ENCODE data around the gene NUDT16.

Gene NUDT16

DNA sequence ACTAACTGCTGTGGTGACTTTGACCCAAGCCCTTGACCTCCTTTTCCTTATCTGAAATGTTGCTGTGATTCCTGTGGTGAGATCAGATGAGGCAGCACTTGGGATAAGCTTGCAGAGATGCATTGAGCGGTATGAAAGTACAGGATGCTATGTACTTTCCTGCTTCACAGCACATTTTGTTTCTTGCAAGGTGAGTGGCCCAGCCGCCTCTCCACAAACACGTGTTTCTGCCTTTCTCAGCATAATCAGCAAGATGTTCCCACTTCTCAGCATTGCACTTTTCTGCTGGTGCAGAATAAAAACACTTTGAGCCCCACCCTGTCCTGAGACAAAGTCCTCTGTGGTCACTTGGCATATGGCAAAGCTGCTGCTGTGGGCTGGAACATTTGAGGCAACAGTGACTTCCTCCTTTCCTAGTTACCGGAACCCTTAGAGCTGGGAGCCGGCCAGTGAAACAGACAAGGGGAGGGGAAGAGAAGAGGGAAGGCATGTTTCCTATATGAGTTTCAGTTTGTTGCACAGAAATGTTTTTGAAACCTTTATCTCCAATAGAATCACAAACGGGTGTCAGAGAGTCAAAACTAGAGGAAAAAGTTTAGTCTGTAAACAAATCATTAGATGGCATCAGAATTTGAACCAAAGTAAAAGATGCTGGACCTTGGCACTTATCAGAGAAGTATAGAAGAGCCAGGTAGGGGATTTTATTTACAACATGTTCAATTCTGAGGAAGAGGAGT lies 5.0 kb downstream of the NUDT16 start:
- FAIRE-seq: no peak

- FAIRE-seq: no peak
These were observed 6.4 kb downstream of the NUDT16 start for GRCh38 chr3:131387796-131388489.

- FAIRE-seq: no peak
These were observed 6.9 kb downstream of the NUDT16 start for GRCh38 chr3:131388490-131388799.

DNA sequence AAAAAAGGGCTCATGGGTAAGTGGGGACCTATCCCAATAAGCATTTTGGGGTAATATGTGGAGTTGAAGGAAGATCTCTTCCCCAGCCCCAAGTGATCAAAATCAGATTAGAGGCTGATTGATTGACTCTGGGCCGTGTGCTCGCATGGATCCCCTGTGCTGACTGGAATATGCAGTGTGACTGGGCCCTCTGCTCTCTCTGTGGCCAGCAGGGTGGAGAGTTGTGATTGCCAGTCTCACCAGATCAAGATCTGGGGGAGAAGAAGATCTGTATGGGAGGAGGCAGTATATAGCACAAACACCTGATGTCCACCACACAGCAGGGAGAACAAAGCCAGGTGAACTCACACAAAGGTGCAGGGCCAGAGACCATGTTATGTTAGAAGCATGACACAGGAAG lies 8.8 kb downstream of the NUDT16 start:
- FAIRE-seq: no peak

DNA sequence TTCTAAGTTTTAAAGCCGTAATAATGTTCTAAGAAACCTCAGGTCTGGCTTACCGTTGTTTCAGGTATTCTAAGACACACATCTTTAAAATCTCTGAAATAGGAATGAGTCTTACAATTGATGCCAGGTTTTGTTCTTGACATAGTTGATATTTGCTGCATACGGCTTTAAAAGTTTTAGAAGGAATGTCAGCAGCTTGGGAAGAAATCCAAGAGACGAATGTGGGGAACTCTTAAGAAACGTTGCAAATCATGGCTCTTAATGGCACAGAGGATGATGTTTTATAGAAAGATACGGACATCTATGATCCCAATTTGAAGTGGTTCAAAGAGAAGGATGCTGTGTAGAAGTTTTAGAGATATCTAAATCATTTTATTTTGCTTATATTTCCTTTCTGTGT lies 11.5 kb downstream of the NUDT16 start:
- FAIRE-seq: no peak

DNA sequence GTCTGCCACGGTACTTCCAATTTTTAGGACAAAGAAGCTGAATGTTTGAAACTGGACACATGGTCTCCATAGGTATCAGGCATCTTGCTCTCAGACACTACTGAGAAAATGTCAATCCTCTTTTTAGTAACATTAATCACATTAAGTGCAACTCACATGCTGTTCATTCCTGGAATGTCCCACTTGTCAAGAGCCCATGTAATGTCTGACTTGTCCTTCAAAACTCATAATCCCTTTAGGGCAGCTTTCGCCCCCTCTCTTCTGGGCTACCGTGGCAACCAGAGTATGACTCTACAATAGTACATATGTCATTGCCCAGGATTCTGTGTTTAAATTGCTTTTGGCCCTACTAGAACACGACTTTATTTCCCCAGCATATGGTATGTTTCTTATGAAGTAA lies 12.3 kb downstream of the NUDT16 start:
- no peak for FAIRE-seq

GRCh38 chr3:131394400-131394799 lies 12.8 kb downstream of the NUDT16 start:
- no peak for FAIRE-seq

DNA sequence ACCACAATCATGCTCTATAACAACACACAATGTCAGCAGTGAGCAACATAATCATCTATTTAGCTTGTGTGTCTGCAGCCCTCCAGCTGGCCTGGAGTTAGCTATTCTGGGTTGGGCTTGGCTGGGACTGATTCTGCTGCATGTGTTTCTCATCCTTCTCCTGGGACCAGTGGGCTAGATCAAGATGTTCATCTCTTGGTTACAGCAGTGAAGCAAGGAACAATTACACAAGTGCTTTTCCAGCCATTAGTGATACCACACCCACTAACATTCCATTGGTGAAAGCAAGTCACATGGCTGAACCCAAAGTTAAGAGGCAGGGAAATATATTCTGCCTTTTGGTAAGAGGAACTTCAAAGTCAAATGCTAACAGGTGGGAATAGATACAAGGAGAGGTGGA lies 14.6 kb downstream of the NUDT16 start:
- no peak for FAIRE-seq

DNA sequence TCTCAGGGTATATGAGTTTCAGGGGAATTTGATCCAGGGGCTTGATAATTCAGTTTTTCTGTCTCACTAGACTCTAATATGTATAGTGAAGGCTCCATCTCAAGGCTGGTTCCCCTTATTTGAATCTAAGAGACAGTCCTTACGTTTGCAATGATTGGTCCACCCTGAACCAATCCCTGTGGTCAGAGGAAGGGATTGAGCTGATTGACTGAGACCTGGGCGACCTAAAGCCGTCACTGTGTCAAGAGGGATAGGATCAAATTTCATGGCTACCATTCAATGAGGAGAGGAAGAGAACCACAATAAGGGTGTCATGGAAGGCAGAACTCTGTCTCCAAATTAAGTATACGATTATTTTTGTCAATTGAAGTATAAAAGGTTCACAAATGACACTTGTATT lies 16.3 kb downstream of the NUDT16 start:
- no peak for FAIRE-seq

DNA sequence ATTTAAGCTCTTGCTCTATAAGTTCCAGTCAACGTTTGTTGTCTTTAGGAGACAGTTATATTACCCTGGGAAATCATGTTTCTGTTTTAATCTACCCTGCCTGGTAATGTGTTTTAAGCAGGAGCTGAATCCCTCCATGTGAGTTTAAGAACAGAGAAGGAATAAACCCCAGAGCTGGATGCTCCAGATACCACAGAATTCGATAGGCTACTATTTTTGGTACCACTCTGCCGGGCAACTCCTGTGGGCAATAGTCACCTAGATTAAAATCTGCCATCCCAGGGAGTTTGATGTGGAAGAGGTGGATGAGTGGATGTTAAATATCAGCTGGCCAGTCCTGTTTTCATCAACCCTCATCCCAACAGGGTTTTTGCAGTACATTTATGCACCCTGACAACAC lies 20.4 kb downstream of the NUDT16 start:
- no peak for FAIRE-seq

DNA sequence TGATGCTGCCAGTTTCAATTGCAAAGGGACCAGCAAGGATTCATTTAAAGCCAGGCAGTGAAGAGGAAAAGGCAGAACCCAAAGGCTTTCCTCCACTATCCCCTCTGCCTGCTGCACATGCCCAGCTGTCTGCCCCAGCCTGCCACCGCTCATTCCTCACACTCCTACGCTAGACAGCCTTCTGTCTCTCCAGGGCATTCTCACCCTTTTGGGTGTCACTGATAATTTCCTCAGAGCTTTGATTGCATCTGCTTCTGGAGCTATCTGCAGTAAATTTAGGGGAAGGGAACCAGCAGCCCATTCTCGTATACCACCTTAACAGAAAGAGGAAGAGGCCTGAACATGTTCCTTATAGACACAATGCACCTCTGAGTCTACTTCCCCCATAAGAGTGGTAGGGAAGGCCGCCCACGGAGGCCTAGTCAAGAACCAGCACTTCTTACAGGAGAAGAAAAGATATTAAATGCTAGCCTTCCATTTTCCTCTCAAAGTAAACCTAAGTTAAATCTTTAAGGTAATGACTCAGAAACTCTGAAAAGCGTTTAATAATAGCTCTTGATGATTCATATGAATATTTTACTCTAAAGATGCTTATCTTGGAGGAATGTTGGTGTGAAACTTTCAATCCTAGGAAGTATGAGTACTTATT lies 20.9 kb downstream of the NUDT16 start:
- no peak for FAIRE-seq

DNA sequence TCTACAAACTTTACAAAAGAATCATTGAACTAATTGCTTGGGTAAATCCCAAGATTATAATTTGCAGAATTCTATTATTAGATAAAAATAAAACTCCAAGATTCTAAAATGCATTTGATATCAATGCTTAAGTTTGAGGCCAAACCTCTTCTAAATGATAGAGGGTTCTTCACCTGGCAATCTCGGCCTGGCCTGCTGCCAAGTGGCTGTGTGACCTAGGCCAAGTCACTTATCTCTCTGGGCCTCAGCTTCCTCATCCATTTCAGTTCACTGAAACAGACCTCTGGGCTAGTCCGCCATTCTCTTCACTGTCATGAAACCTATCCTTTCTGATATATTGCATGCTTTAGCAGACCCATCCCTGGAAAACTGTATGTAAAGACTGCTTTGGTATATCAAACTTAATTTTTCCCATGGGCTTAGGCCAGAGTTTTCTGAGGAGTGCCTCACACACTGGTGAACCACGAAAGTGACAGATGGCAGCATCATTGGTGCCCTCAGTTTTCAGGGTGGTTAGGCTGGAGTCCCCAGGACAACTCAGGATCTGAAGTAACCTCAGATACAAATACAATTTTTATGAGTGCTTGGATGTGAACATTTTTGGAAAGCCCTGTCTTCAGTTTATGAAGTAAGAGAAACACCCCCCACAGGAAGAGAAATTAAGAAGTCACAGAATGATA lies 21.8 kb downstream of the NUDT16 start:
- FAIRE-seq: no peak

- FAIRE-seq: no peak
These were observed 23.8 kb downstream of the NUDT16 start for GRCh38 chr3:131405411-131405810.

- FAIRE-seq: no peak
These were observed 24.7 kb downstream of the NUDT16 start for GRCh38 chr3:131406274-131406673.

DNA sequence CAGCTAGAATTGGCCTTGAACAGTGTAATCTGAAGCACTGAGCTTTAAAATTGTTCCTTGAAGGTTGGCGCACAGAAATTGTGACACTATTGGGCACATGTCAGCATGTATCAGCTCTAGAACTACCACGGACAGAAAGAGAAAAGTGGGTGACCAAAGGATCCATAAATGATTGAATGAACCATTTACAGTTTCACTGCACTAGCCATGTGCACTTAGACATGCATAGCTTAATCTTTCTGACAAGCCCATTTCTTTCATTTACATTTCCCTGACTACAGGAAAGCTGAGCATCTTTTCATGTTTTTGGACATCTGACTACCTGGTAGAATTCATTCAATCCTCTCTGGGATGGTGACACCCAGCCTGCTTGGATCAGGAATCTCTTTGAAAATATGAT lies 36.2 kb downstream of the NUDT16 start:
- no peak for FAIRE-seq

- FAIRE-seq: no peak
These were observed 39.7 kb downstream of the NUDT16 start for GRCh38 chr3:131421301-131421700.

DNA sequence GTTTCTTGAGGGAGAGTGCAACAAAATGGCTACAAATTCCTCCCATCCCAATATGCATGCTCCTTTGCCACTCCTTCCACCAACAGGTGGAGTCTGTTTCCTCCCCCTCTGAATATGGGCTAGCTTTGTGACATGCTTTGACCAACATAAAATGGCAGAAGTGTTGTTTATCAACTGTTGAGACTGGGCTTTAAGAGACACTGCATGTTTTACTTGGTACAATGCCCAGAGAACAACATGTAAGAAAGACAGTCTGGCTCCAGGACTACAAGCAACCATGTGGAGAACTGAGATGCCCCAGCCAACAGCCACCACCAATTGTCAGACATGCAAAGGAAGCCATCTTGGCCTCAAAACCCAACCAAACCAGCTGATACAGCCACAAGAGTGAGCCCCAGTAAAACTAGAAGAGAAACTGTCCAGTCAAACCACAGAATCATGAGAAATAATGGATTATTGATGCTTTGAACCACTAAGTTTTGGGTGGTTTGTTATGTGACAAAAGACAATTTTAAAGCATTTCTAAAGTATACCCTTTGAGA lies 40.5 kb downstream of the NUDT16 start:
- no peak for FAIRE-seq

DNA sequence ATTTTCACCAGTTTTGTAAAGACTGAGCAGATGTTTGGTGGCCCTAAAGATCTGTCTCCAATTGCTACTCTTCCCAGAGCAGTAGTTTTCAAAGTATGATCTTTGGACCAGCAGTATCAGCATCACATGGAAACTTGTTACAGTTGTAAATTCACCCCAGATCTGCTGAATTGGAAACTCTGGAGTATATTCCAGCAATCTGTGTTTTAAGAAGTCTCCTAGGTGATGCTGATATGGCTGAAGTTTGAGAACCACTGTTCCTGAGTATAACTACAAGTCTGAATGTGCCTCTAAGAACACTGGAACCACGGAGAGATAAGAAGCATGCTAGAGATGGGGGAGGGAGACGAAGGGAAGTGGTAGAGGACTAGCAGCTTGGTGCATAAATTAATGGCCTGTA lies 45.7 kb downstream of the NUDT16 start:
- no peak for FAIRE-seq

- no peak for FAIRE-seq
These were observed 50.2 kb downstream of the NUDT16 start for GRCh38 chr3:131431754-131432153.

- FAIRE-seq: no peak
These were observed 50.9 kb downstream of the NUDT16 start for GRCh38 chr3:131432441-131432840.

- no peak for FAIRE-seq
These were observed 53.4 kb downstream of the NUDT16 start for GRCh38 chr3:131435000-131435399.
